Tibial artery (tissue), 4 donors: ENCODE measurements around the gene DISP3.

Experiments
- DNase-seq, 2 donors: peaks; one replicate each; pipeline ENCODE4 v3.0.0-alpha.2; 2019
- H3K27ac ChIP-seq, 2 donors: fragments of 200-600 bp; sonication (generic) in 1 of 2; 1 replicate in 1 of 2; 2 replicates in 1 of 2; pipeline ENCODE4 v1.5.1; 2018 to 2019; ENCODE audit warnings: mild to moderate bottlenecking in 1 of 2
- H3K27me3 ChIP-seq, 2 donors: fragments of 200-600 bp; sonication (generic) in 1 of 2; one replicate each; pipeline versions ENCODE4 v1.5.1 to v1.6.0; 2016 to 2019
- H3K36me3 ChIP-seq, 3 donors: fragments of 200-600 bp; sonication (generic) in 2 of 3; one replicate each; pipeline ENCODE4 v1.5.1; 2016 to 2019; ENCODE audit warnings: mild to moderate bottlenecking in 2 of 3
- H3K4me1 ChIP-seq, 4 donors: fragments of 200-600 bp; sonication (generic) in 2 of 4; 1 replicate in 3 of 4; 2 replicates in 1 of 4; pipeline ENCODE4 v1.5.1; 2016 to 2019
- H3K4me3 ChIP-seq, 2 donors: fragments of 200-600 bp; sonication (generic) in 1 of 2; 1 replicate in 1 of 2; 2 replicates in 1 of 2; pipeline ENCODE4 v1.5.1; 2018 to 2019; ENCODE audit warnings: mild to moderate bottlenecking in 2 of 2
- H3K9me3 ChIP-seq, 3 donors: fragments of 200-600 bp; sonication (generic) in 1 of 3; one replicate each; pipeline ENCODE4 v1.5.1; 2016 to 2019
- intact Hi-C: fragments of 100-400 bp; cut with DNase I; formaldehyde crosslinking; loops from one replicate; pipeline ENCODE4 v1.15.0; 2023; ENCODE audit warnings: low total_unique reads
- TF ChIP-seq, protein P1 (sequence below), 2 experiments: fragments of 200-600 bp in 1 of 2; fragments of 450-650 bp in 1 of 2; IDR thresholded peaks; one replicate each; pipeline ENCODE4 v1.5.1; 2017 to 2019; ENCODE audit warnings: antibody characterized with exemption in 2 of 2, mild to moderate bottlenecking in 1 of 2, moderate library complexity in 1 of 2

DISP3 gene

DNA sequence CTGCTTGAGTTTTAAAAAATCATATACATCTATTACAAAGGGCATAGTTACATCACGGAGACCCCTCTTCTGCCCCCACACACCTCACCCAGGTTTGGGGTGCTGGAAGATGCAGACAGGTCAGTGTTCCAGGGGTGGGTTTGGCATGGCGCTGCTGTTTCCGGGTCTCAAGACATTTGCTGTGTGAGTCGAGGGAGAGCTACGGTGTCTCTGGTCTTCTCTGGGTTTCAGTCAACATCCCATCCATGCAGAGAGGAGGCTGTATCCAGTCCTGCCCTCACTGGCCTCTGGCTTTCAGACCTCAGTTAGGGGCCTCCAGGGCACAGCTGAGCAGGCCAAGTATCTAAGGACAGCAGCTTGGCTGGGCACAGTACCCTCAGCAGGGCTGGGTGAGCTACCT is 28.6 kb upstream of the DISP3 start:
- Histone ChIP-seq H3K27ac (no peak overlapping the region), H3K4me1 (no peaks in the 10 kb centered on the region), H3K27me3 (peaks cover 0 to 93% of the 10 kb centered on the region in 2 donors), H3K4me3 (no peak overlapping the region), H3K36me3 (no peaks in the 10 kb centered on the region), H3K9me3 (no peaks in the 10 kb centered on the region)
- DNase-seq = no peak
- intact Hi-C loops = no loop called here
- TF ChIP-seq, protein P1, sequence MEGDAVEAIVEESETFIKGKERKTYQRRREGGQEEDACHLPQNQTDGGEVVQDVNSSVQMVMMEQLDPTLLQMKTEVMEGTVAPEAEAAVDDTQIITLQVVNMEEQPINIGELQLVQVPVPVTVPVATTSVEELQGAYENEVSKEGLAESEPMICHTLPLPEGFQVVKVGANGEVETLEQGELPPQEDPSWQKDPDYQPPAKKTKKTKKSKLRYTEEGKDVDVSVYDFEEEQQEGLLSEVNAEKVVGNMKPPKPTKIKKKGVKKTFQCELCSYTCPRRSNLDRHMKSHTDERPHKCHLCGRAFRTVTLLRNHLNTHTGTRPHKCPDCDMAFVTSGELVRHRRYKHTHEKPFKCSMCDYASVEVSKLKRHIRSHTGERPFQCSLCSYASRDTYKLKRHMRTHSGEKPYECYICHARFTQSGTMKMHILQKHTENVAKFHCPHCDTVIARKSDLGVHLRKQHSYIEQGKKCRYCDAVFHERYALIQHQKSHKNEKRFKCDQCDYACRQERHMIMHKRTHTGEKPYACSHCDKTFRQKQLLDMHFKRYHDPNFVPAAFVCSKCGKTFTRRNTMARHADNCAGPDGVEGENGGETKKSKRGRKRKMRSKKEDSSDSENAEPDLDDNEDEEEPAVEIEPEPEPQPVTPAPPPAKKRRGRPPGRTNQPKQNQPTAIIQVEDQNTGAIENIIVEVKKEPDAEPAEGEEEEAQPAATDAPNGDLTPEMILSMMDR (IDR thresholded peaks at IDR 0.05) = no peak

GRCh38 chr1:11453742-11454491 is 25.0 kb upstream of the DISP3 start:
- intact Hi-C loops = no loop called here
- H3K4me3 ChIP-seq = no peak overlapping the region
- peaks cover 0 to 87% of the 10 kb centered on the region in 2 donors for H3K27me3 ChIP-seq
- no peaks in the 10 kb centered on the region for H3K36me3 ChIP-seq
- DNase-seq = no peak
- TF ChIP-seq, protein P1 (IDR thresholded peaks at IDR 0.05) = no peak
- no peaks in the 10 kb centered on the region for H3K4me1 ChIP-seq
- no peak overlapping the region for H3K27ac ChIP-seq
- H3K9me3 ChIP-seq = no peaks in the 10 kb centered on the region

DNA sequence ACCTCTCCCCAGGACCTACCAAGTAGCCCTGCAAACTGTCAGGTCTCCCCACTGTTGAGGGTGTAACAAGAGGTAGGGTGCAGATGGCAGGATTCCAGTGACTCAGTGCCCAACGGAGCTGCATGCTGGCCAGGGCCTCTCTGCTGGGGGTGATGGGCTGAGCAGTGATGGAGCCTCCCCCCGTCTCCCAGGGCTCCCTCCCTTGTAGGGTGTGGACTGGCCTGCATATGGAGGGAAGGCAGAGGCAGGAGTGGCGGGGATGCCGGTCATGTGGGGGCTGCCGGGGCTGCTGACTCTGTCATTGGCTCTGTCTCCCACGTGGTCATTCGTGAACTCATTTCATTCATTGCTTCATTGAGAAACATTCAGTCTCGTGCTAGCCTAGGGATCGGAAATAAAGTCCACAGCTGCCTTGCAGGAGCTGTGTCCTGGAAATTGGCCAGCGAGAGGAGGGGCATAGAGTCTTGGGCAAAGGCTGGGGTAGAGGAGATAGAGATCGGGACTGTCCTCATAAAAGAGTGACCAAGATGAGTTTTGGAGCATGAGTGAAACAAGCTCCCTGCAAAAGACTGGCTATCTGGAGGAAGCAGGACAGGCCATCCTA is 22.9 kb upstream of the DISP3 start:
- TF ChIP-seq, protein P1 (IDR thresholded peaks at IDR 0.05) = no peak
- Histone ChIP-seq H3K27ac (no peak overlapping the region), H3K4me3 (no peak overlapping the region), H3K4me1 (no peaks in the 10 kb centered on the region), H3K36me3 (no peaks in the 10 kb centered on the region), H3K27me3 (peaks cover 0 to 87% of the 10 kb centered on the region in 2 donors), H3K9me3 (no peaks in the 10 kb centered on the region)
- DNase-seq = no peak
- intact Hi-C loops = no loop called here

GRCh38 chr1:11456965-11457364 is 22.0 kb upstream of the DISP3 start:
- H3K4me1 ChIP-seq = no peaks in the 10 kb centered on the region
- H3K27me3 ChIP-seq = peaks cover 0 to 86% of the 10 kb centered on the region in 2 donors
- no peaks in the 10 kb centered on the region for H3K36me3 ChIP-seq
- intact Hi-C loops = no loop called here
- H3K27ac ChIP-seq = no peak overlapping the region
- H3K9me3 ChIP-seq = no peaks in the 10 kb centered on the region
- no peak overlapping the region for H3K4me3 ChIP-seq
- no peak for DNase-seq
- TF ChIP-seq, protein P1 (IDR thresholded peaks at IDR 0.05) = no peak

DNA sequence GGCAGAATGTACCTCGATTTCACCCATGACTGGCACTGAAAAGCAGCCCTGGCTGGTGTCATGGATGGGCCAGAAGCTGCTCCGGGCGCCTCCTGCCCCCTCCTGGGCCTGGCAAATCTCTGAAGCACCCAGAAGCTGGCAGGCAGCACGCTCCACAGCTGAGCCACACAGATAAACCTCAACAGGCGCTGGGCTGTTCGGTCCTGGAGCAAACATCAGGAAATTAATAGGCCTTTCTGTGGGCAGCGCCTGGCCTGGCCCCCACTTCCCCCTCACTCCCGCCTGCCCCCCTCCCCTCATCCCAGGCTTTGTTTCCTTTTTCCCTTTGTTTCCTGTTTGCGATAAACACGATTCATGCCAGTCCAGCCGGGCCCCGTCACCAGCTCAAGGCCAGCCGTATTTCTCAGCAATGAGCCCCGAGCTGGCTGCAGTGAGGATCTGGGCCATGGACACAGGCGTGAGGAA is 20.1 kb upstream of the DISP3 start:
- H3K4me3 ChIP-seq = no peak overlapping the region
- DNase-seq = no peak
- no peaks in the 10 kb centered on the region for H3K36me3 ChIP-seq
- intact Hi-C loops = no loop called here
- TF ChIP-seq, protein P1 (IDR thresholded peaks at IDR 0.05) = no peak
- H3K27me3 ChIP-seq = peaks cover 0 to 84% of the 10 kb centered on the region in 2 donors
- no peaks in the 10 kb centered on the region for H3K4me1 ChIP-seq
- no peaks in the 10 kb centered on the region for H3K9me3 ChIP-seq
- no peak overlapping the region for H3K27ac ChIP-seq
